SIG-M5 (cell line): ENCODE data around the gene PDE1C.
"Not testable (repeated sequence)": the region's sequence is repeated elsewhere in the genome, so short reads cannot be mapped to it uniquely, and the experiment has no call there.

Experiments used
- DNase-seq: peaks from one replicate; lab custom pipeline; 2025; lab: John Stamatoyannopoulos, UW

PDE1C gene

GRCh38 chr7:32070406-32071360 lies at the start of gene PDE1C:
PDE1C (minus strand) TSS chr7:32070407.
- DNase-seq: no peak

GRCh38 chr7:32119790-32120196 lies 49.6 kb upstream of the PDE1C start:
- no peak for DNase-seq

DNA sequence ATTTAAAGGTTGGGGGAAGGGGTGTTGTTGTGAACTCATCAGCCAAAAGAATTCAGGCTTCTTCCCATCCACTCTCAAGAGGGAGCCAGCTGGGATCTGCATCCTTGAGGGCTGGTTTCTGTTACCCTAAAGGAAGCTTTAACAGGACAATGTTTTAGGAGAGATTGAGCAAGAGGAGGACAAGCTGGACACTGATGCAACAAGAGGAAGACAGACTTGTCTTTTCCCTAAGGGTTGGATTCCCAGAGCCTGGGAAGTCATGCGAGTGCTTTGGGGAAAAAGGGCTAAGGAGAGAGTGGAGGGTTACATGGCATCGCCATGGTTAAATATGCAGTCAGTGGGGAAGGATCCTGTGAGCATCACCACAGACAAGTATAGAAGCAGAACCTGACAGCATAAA lies 47.6 kb upstream of the PDE1C start:
- no peak for DNase-seq

- no peak for DNase-seq
Observed at GRCh38 chr7:32116436-32116835, 46.2 kb upstream of the PDE1C start.

DNA sequence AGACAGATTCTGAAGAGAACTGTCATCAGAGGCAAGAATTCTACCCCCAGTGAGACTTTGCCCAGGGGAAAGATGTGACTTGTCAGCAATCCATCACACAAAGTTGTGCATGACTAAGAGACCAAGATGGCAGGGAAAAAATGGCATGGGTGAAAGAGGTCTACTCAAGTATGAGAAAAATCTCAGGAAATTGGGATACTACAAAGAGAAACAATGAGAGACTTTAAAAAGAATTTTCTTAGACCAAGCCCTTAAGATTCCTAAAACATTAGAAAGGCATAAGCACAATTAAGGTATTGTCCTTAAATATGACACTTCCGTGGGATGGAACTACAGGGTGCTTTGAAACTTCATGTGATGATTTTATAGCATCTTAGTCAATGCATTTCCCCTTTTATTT lies 45.6 kb upstream of the PDE1C start:
- DNase-seq: no peak

DNA sequence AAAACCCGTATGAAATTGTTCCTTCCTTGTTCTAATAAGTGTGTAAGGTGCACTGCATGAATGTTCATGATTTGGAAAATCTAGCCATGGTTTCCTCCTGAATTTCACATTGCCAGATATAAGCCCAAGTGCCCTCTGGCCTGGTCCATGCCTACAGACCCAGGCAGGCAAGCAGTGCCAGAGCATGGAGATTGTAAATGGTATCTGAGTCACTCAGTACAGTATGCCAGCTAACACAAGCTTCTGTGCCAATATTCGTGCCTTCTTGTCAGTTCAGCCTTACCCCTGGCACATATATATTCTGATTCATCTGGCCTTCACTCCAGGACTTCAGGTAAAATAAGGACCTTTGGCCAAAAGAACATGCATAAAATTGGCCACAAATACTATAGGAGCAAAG lies 38.4 kb upstream of the PDE1C start:
- DNase-seq: no peak

GRCh38 chr7:32104766-32105165 lies 34.6 kb upstream of the PDE1C start:
- no peak for DNase-seq

DNA sequence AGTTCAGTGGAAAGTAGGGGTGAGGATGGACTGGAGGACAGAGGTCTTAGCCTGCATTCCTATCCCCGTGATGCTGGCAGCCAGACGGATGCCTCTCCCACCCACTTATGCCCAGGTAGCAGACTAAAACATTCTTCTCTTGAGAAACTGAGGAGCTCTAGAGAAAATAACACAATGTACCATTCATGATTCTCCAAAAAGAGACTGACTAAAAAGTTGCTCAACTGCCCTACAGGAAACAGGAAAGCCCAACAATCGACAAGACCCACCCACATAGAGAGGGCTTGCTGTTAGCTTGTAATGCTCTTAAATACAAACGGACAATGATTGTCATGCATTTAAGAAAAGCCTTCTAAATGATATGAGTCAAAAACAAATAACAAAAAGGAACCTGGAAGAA lies 33.2 kb upstream of the PDE1C start:
- no peak for DNase-seq

- no peak for DNase-seq
Observed at GRCh38 chr7:32102432-32102873, 32.2 kb upstream of the PDE1C start.

GRCh38 chr7:32100407-32100907 lies 30.2 kb upstream of the PDE1C start:
- no peak for DNase-seq

DNA sequence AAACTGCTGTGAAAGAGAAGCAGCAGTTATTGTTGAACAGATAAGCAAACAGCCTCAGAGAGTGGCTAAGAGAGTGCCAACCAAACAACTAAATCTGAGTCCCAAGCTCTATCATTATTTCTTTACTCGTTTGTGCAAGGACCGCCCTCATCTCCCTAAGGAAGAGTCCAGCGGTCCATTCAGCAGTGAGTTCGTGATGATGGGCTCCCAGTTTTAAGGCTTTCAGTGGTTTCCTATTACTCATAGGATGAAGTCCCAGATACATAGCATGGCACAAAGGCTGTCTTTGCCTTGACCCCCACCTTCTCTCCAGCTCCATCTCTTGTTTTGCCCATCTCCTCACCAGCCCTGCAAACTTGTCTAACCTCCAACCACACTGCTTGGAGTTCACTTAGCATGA lies 24.3 kb upstream of the PDE1C start:
- DNase-seq: no peak

GRCh38 chr7:32093415-32094408 lies 23.5 kb upstream of the PDE1C start:
- DNase-seq: no peak

DNA sequence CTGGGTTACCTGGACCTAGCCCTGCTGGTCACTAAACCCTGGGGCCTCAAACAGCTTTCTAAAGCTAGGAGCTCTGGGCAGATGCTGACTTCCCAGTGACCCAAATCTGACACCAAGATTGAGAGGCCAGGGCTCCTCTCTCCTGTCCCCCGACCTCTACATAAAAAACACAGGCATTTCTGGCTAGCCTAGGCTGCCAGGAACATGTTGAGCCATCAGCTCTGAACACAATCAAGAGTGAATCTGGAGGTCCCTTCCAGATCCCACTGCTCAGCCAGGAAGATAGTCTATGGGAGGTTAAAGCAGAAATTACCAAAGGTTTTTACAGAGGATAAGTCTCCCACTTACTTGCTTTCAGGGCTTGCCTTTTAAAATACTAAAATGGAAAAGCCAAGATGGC lies 22.1 kb upstream of the PDE1C start:
- no peak for DNase-seq

DNA sequence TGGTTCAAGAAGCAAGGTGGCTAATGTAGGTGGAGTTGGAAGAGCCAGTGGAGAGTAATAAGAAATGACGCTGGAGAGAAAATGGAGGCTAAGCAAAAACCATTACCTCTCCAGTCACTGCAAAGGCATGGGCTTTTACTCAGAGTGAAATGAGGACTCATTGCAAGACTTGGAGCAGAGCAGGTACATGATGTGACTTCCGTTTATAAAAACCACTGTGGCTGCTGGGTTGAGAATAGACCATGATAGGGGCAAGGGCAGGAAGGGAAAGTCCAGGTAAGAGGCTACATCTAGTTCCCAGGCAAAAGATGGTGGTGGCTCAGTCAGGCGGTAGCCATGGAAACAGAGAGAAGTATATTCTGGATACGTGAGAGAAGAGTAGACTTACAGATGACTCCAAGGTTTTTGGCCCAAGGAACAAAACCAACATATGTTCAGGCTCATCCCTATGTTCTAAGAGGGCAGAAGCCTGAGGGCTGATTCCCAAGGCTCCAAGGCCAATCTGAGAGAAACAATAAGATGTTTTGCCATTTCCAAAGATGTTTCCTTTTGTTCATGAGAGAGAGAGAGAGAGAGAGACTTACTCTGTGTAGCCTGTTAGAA lies 21.5 kb upstream of the PDE1C start:
- no peak for DNase-seq

- DNase-seq: no peak
Observed at GRCh38 chr7:32089678-32090077, 19.5 kb upstream of the PDE1C start.

DNA sequence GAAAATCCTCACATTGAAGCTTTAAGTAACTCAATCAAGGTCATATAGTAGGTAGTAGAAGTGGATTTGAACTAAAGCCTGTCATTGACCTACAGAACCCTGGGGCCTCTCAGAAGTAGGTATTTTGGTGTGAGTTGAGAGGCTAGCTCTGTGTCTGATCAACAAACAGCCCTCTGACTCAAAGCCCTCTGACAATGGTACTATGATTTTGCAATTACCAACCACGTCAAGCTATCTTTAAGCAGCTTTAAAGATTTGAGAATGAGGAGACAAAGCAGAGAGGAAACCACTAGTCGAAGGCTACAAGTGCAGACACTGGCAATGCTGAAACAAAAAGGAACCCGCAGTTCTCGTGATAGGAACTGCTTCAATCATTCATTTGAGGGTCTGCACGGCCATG lies 19.0 kb upstream of the PDE1C start:
- DNase-seq: no peak

- DNase-seq: no peak
Observed at GRCh38 chr7:32088451-32088881, 18.3 kb upstream of the PDE1C start.

- DNase-seq: no peak
Observed at GRCh38 chr7:32079510-32079909, 9.3 kb upstream of the PDE1C start.

GRCh38 chr7:32078824-32079223 lies 8.6 kb upstream of the PDE1C start:
- no peak for DNase-seq

DNA sequence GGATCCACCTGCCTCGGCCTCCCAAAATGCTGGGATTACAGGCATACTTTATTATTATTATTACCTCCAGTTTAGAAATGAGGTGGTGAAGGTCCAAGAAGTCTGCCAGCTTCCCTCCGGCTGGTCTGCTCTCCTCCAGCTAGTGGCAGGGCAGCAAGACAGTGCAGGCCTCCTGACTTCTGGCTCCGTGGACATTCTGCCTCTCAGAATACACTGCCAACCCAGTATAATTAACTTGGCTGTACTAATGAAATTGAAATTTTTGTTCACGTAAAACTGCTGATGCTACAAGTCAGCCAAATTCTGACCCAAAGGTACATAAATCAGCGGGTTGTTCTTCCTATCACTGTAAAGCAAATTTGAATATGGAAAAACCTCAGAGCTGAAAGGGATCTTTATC lies 7.6 kb upstream of the PDE1C start:
- no peak for DNase-seq

- DNase-seq: not testable (repeated sequence)
Observed at GRCh38 chr7:32076802-32077201, 6.6 kb upstream of the PDE1C start.

DNA sequence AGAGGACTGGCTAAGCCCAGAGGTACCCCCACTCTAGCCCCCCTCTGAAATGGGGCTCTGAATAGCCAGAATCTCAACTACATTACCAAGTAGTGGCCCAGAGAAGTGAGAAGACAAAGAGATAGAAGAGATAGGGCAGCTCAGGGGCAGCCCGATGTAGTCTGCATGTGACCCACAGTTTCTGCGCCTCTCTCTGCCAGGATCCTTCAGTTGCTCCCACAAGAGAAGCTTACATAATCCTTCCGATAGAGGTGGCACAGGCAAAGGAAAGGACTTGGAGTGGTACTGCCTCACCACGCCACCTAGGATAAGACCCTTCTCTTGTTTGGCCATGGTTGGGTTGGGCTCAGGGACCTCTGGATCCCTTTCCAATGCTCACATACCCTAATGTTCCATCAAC lies 5.4 kb upstream of the PDE1C start:
- DNase-seq: no peak
